GM23338 (cell line): ENCODE data around the gene ARHGEF3. TPM values are rescaled to one million over a fixed set of nuclear protein-coding genes. Genes with fewer than 3 reads are reported as not detected.

Source experiments
- ATAC-seq: fragments of 200-7000 bp; cut with Tn5 transposase; 3 replicates; pipeline ENCODE4 v1.9.1; 2020
- DNase-seq: peaks from one replicate; pipeline ENCODE4 v3.0.0-alpha.2; 2015; ENCODE audit warnings: low spot score
- H2AFZ ChIP-seq: fragments of 200-600 bp; sonication (generic); 2 replicates; pipeline ENCODE4 v1.8.0; 2016; ENCODE audit warnings: antibody characterized with exemption, mild to moderate bottlenecking, moderate library complexity
- H3F3A ChIP-seq: fragments of 200-600 bp; sonication (generic); replicated peaks from 2 replicates; pipeline ENCODE4 v1.8.0; 2017; ENCODE audit warnings: antibody characterized with exemption, mixed run types, low read depth
- H3K27ac ChIP-seq: fragments of 200-600 bp; sonication (generic); 2 replicates; pipeline ENCODE4 v1.6.1; 2016; ENCODE audit warnings: low read depth
- H3K27me3 ChIP-seq: fragments of 200-600 bp; sonication (generic); 2 replicates; pipeline ENCODE4 v1.8.0; 2016; ENCODE audit warnings: mild to moderate bottlenecking, mixed run types, moderate library complexity; ENCODE audit not compliant: insufficient read depth
- H3K36me3 ChIP-seq: fragments of 200-600 bp; sonication (generic); 2 replicates; pipeline ENCODE4 v1.8.0; 2016; ENCODE audit warnings: mild to moderate bottlenecking; ENCODE audit not compliant: insufficient read depth
- H3K4me1 ChIP-seq: fragments of 200-600 bp; sonication (generic); 2 replicates; pipeline ENCODE4 v1.8.0; 2016; ENCODE audit warnings: mild to moderate bottlenecking, moderate library complexity; ENCODE audit not compliant: insufficient read depth
- H3K4me2 ChIP-seq: fragments of 200-600 bp; sonication (generic); 2 replicates; pipeline ENCODE4 v1.7.1; 2017; ENCODE audit warnings: mixed run types
- H3K4me3 ChIP-seq: fragments of 200-600 bp; sonication (generic); 2 replicates; pipeline ENCODE4 v1.6.1; 2016; ENCODE audit warnings: mixed run types
- H3K79me2 ChIP-seq: fragments of 200-600 bp; sonication (generic); replicated peaks from 2 replicates; pipeline ENCODE4 v1.8.0; 2017; ENCODE audit warnings: mild to moderate bottlenecking; ENCODE audit not compliant: insufficient read depth
- H3K9me2 ChIP-seq: fragments of 200-600 bp; sonication (generic); 2 replicates; pipeline ENCODE4 v1.8.0; 2017; ENCODE audit not compliant: insufficient read depth
- H4K20me1 ChIP-seq: fragments of 200-600 bp; sonication (generic); replicated peaks from 2 replicates; pipeline ENCODE4 v1.8.0; 2017; ENCODE audit warnings: mild to moderate bottlenecking; ENCODE audit not compliant: insufficient read depth
- H3K27ac Mint-ChIP-seq: 2 replicates; pipeline ENCODE4 v1.8.0; 2020; ENCODE audit warnings: inconsistent platforms, mild to moderate bottlenecking, moderate library complexity, mixed read lengths
- H3K27me3 Mint-ChIP-seq: 3 replicates; pipeline ENCODE4 v1.8.0; 2022; ENCODE audit warnings: low read depth, mild to moderate bottlenecking, moderate library complexity, mixed read lengths, inconsistent platforms; ENCODE audit not compliant: insufficient read depth, poor library complexity
- H3K36me3 Mint-ChIP-seq: 3 replicates; pipeline ENCODE4 v1.8.0; 2021; ENCODE audit warnings: low read depth, mild to moderate bottlenecking, inconsistent platforms, moderate library complexity, mixed read lengths
- H3K4me1 Mint-ChIP-seq: 3 replicates; pipeline ENCODE4 v1.8.0; 2020; ENCODE audit warnings: mild to moderate bottlenecking, inconsistent platforms, mixed read lengths
- H3K4me3 Mint-ChIP-seq: 3 replicates; pipeline ENCODE4 v1.8.0; 2021; ENCODE audit warnings: moderate library complexity, mild to moderate bottlenecking, inconsistent platforms, mixed read lengths
- H3K9me3 Mint-ChIP-seq: 3 replicates; pipeline ENCODE4 v1.8.0; 2020; ENCODE audit warnings: moderate library complexity, mild to moderate bottlenecking, inconsistent platforms, mixed read lengths
- CREB1 ChIP-seq: fragments of 250-450 bp; sonication (Bioruptor Pico); IDR thresholded peaks from 2 replicates; pipeline ENCODE4 v1.5.0; 2020; ENCODE audit warnings: low read depth, mild to moderate bottlenecking, moderate library complexity
- CTCF ChIP-seq, 2 experiments: fragments of 200-600 bp in 1 of 2; sonication (generic) in 1 of 2; conservative IDR thresholded peaks; 2 replicates each; pipeline versions ENCODE4 v1.5.1 to v1.6.1; 2016 to 2017; ENCODE audit warnings: antibody characterized with exemption in 2 of 2, low read depth in 2 of 2, mild to moderate bottlenecking in 2 of 2, moderate library complexity in 1 of 2
- ETS1 ChIP-seq: IDR thresholded peaks from 2 replicates; pipeline ENCODE4 v1.6.1; 2016; ENCODE audit warnings: antibody characterized with exemption
- EZH2 ChIP-seq: fragments of 200-600 bp; sonication (generic); IDR thresholded peaks from one replicate; pipeline ENCODE4 v1.8.0; 2017; ENCODE audit warnings: antibody characterized with exemption, mild to moderate bottlenecking, low read depth; ENCODE audit not compliant: unreplicated experiment
- EZH2phosphoT487 ChIP-seq: fragments of 200-600 bp; sonication (generic); IDR thresholded peaks from one replicate; pipeline ENCODE4 v1.8.1; 2018; ENCODE audit warnings: antibody characterized with exemption; ENCODE audit not compliant: unreplicated experiment
- JUNB ChIP-seq: IDR thresholded peaks from one replicate; pipeline ENCODE4 v1.6.1; 2016; ENCODE audit warnings: antibody characterized with exemption; ENCODE audit not compliant: unreplicated experiment
- NANOG ChIP-seq: IDR thresholded peaks from 2 replicates; pipeline ENCODE4 v1.6.1; 2016; ENCODE audit warnings: antibody characterized with exemption, borderline replicate concordance
- POLR2AphosphoS5 ChIP-seq: IDR thresholded peaks from 2 replicates; pipeline ENCODE4 v1.6.1; 2016; ENCODE audit warnings: antibody characterized with exemption, low read depth
- STAT1 ChIP-seq: IDR thresholded peaks from one replicate; pipeline ENCODE4 v1.6.1; 2016; ENCODE audit warnings: antibody characterized with exemption; ENCODE audit not compliant: unreplicated experiment
- ZNF114 ChIP-seq: fragments of 250-450 bp; sonication (Bioruptor Pico); IDR thresholded peaks from 2 replicates; pipeline ENCODE4 v1.5.0; 2020; ENCODE audit warnings: mild to moderate bottlenecking, moderate library complexity
- ZNF331 ChIP-seq: fragments of 250-450 bp; sonication (Bioruptor Pico); IDR thresholded peaks from 2 replicates; pipeline ENCODE4 v1.5.0; 2020; ENCODE audit warnings: low read depth, mild to moderate bottlenecking, moderate library complexity
- polyA plus RNA-seq: library from polyadenylated mRNA; unstranded; fragments of >200 nt; fragmentation: Nextera tagmentation; extraction: Ambion mirVana; gene quantifications from 2 replicates; pipeline ENCODE4 v1.2.1, GENCODE V29; 2016
- total RNA-seq: library from RNA; depleted of rRNA; stranded (reverse); fragments of >200 nt; shearing (Covaris generic); gene quantifications from 2 replicates; pipeline ENCODE4 v1.2.3, GENCODE V29; 2014
- TF ChIP-seq, protein P1 (sequence below): fragments of 250-450 bp; sonication (Bioruptor Pico); IDR thresholded peaks from 2 replicates; pipeline ENCODE4 v1.5.0; 2020; ENCODE audit warnings: mild to moderate bottlenecking, moderate library complexity
- TF ChIP-seq, protein P2 (sequence below): IDR thresholded peaks from one replicate; pipeline ENCODE4 v1.6.1; 2018; ENCODE audit warnings: antibody characterized with exemption; ENCODE audit not compliant: unreplicated experiment

The ARHGEF3 gene
- total and polyA plus RNA-seq, 2 experiments from 2014 or later: 5.0 to 5.1 TPM

- Mint-ChIP-seq H3K9me3 (peaks cover 3% of the 10 kb centered on the region; the same call in 1 of the 3 replicates), H3K4me3 (no peak overlapping the region), H3K36me3 (peaks cover 4% of the 10 kb centered on the region; the same call in 1 of the 3 replicates), H3K27me3 (peaks cover 8% of the 10 kb centered on the region), H3K27ac (no peak overlapping the region), H3K4me1 (no peaks in the 10 kb centered on the region)
- Histone ChIP-seq H3K9me2 (no peaks in the 10 kb centered on the region; the same call in 1 of the 2 replicates), H3K4me1 (no peaks in the 10 kb centered on the region), H3F3A (no peaks in the 10 kb centered on the region), H3K4me3 (no peak overlapping the region), H2AFZ (no peak overlapping the region), H3K27ac (no peak overlapping the region), H3K79me2 (no peaks in the 10 kb centered on the region), H3K4me2 (no peak overlapping the region), H3K27me3 (no peaks in the 10 kb centered on the region), H4K20me1 (no peaks in the 10 kb centered on the region), H3K36me3 (no peaks in the 10 kb centered on the region)
- TF ChIP-seq, protein P1, sequence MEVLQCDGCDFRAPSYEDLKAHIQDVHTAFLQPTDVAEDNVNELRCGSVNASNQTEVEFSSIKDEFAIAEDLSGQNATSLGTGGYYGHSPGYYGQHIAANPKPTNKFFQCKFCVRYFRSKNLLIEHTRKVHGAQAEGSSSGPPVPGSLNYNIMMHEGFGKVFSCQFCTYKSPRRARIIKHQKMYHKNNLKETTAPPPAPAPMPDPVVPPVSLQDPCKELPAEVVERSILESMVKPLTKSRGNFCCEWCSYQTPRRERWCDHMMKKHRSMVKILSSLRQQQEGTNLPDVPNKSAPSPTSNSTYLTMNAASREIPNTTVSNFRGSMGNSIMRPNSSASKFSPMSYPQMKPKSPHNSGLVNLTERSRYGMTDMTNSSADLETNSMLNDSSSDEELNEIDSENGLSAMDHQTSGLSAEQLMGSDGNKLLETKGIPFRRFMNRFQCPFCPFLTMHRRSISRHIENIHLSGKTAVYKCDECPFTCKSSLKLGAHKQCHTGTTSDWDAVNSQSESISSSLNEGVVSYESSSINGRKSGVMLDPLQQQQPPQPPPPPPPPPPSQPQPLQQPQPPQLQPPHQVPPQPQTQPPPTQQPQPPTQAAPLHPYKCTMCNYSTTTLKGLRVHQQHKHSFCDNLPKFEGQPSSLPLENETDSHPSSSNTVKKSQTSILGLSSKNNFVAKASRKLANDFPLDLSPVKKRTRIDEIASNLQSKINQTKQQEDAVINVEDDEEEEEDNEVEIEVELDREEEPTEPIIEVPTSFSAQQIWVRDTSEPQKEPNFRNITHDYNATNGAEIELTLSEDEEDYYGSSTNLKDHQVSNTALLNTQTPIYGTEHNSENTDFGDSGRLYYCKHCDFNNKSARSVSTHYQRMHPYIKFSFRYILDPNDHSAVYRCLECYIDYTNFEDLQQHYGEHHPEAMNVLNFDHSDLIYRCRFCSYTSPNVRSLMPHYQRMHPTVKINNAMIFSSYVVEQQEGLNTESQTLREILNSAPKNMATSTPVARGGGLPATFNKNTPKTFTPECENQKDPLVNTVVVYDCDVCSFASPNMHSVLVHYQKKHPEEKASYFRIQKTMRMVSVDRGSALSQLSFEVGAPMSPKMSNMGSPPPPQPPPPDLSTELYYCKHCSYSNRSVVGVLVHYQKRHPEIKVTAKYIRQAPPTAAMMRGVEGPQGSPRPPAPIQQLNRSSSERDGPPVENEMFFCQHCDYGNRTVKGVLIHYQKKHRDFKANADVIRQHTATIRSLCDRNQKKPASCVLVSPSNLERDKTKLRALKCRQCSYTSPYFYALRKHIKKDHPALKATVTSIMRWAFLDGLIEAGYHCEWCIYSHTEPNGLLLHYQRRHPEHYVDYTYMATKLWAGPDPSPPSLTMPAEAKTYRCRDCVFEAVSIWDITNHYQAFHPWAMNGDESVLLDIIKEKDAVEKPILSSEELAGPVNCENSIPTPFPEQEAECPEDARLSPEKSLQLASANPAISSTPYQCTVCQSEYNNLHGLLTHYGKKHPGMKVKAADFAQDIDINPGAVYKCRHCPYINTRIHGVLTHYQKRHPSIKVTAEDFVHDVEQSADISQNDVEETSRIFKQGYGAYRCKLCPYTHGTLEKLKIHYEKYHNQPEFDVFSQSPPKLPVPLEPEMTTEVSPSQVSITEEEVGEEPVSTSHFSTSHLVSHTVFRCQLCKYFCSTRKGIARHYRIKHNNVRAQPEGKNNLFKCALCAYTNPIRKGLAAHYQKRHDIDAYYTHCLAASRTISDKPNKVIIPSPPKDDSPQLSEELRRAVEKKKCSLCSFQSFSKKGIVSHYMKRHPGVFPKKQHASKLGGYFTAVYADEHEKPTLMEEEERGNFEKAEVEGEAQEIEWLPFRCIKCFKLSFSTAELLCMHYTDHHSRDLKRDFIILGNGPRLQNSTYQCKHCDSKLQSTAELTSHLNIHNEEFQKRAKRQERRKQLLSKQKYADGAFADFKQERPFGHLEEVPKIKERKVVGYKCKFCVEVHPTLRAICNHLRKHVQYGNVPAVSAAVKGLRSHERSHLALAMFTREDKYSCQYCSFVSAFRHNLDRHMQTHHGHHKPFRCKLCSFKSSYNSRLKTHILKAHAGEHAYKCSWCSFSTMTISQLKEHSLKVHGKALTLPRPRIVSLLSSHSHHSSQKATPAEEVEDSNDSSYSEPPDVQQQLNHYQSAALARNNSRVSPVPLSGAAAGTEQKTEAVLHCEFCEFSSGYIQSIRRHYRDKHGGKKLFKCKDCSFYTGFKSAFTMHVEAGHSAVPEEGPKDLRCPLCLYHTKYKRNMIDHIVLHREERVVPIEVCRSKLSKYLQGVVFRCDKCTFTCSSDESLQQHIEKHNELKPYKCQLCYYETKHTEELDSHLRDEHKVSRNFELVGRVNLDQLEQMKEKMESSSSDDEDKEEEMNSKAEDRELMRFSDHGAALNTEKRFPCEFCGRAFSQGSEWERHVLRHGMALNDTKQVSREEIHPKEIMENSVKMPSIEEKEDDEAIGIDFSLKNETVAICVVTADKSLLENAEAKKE: no peak
- no peak for TF ChIP-seq ETS1
- TF ChIP-seq JUNB: no peak
- no peak for TF ChIP-seq EZH2phosphoT487
- no peak for TF ChIP-seq ZNF331 (CRISPR knock-in tag)
- no peak for TF ChIP-seq CREB1 (CRISPR knock-in tag)
- no peak for TF ChIP-seq STAT1
- no peak for TF ChIP-seq EZH2
- TF ChIP-seq ZNF114: no peak
- TF ChIP-seq NANOG: no peak
- TF ChIP-seq CTCF (conservative IDR thresholded peaks at IDR 0.05; ENCODE audit: low read depth in 2 of 2): no peak
- TF ChIP-seq, protein P2, sequence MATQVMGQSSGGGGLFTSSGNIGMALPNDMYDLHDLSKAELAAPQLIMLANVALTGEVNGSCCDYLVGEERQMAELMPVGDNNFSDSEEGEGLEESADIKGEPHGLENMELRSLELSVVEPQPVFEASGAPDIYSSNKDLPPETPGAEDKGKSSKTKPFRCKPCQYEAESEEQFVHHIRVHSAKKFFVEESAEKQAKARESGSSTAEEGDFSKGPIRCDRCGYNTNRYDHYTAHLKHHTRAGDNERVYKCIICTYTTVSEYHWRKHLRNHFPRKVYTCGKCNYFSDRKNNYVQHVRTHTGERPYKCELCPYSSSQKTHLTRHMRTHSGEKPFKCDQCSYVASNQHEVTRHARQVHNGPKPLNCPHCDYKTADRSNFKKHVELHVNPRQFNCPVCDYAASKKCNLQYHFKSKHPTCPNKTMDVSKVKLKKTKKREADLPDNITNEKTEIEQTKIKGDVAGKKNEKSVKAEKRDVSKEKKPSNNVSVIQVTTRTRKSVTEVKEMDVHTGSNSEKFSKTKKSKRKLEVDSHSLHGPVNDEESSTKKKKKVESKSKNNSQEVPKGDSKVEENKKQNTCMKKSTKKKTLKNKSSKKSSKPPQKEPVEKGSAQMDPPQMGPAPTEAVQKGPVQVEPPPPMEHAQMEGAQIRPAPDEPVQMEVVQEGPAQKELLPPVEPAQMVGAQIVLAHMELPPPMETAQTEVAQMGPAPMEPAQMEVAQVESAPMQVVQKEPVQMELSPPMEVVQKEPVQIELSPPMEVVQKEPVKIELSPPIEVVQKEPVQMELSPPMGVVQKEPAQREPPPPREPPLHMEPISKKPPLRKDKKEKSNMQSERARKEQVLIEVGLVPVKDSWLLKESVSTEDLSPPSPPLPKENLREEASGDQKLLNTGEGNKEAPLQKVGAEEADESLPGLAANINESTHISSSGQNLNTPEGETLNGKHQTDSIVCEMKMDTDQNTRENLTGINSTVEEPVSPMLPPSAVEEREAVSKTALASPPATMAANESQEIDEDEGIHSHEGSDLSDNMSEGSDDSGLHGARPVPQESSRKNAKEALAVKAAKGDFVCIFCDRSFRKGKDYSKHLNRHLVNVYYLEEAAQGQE: no peak
- no peak for TF ChIP-seq POLR2AphosphoS5
- DNase-seq (no peak), ATAC-seq (no peak)
Measured at GRCh38 chr3:56759532-56759931, 42.2 kb downstream of the ARHGEF3 start.
